Endometrium (tissue), 2 donors: Measurements from ENCODE around the gene GALNT9.

ENCODE experiments used
- FAIRE-seq: peaks from 2 replicates; lab custom pipeline; 2012; peaks lifted over from hg19 to GRCh38; lab: Jason Lieb, UNC
- donor health status: control.
- donor health status: control.

Gene GALNT9

GRCh38 chr12:132180648-132181546 lies 148.5 kb downstream of the GALNT9 start:
- FAIRE-seq = no peak

GRCh38 chr12:132179431-132180362 lies 149.7 kb downstream of the GALNT9 start:
- FAIRE-seq = no peak

GRCh38 chr12:132178801-132179401 lies 150.5 kb downstream of the GALNT9 start:
- no peak for FAIRE-seq

GRCh38 chr12:132178316-132178715 lies 151.1 kb downstream of the GALNT9 start:
- FAIRE-seq = no peak

- FAIRE-seq = no peak
Observed at GRCh38 chr12:132176920-132177551, 152.4 kb downstream of the GALNT9 start.

- FAIRE-seq = no peak
Observed at GRCh38 chr12:132176385-132176919, 152.9 kb downstream of the GALNT9 start.

GRCh38 chr12:132175496-132176384 lies 153.6 kb downstream of the GALNT9 start:
- FAIRE-seq = no peak

- FAIRE-seq = no peak
Observed at GRCh38 chr12:132174839-132175490, 154.4 kb downstream of the GALNT9 start.

GRCh38 chr12:132174015-132174838 lies 155.2 kb downstream of the GALNT9 start:
- no peak for FAIRE-seq

GRCh38 chr12:132173135-132174014 lies 156.0 kb downstream of the GALNT9 start:
- no peak for FAIRE-seq

GRCh38 chr12:132172619-132173018 lies 156.8 kb downstream of the GALNT9 start:
- FAIRE-seq = no peak

- FAIRE-seq = no peak
Observed at GRCh38 chr12:132171968-132172521, 157.3 kb downstream of the GALNT9 start.

GRCh38 chr12:132171293-132171967 lies 158.0 kb downstream of the GALNT9 start:
- no peak for FAIRE-seq

- no peak for FAIRE-seq
Observed at GRCh38 chr12:132170637-132171292, 158.6 kb downstream of the GALNT9 start.

GRCh38 chr12:132170094-132170636 lies 159.2 kb downstream of the GALNT9 start:
- FAIRE-seq = no peak

- FAIRE-seq = no peak
Observed at GRCh38 chr12:132169376-132169775, 160.0 kb downstream of the GALNT9 start.
